Common myeloid progenitor, CD34-positive (primary cell): ENCODE results near the gene GSN.

Experiments
- CTCF ChIA-PET: fragments of 350-600 bp; sonication (Branson Sonifier 250); formaldehyde crosslinking; loops from one replicate; lab custom pipeline; 2021; ENCODE audit warnings: antibody characterized with exemption; lab: Charles Lee
- POLR2A ChIA-PET: fragments of 350-600 bp; sonication (Branson Sonifier 250); formaldehyde crosslinking; loops from one replicate; lab custom pipeline; 2021; ENCODE audit warnings: antibody characterized with exemption; lab: Charles Lee
- DNase-seq, 3 donors: peaks; one replicate each; pipeline versions ENCODE4 v3.0.0 to v3.0.0-alpha.2; 2013
- H3K27ac ChIP-seq, 2 experiments: 1 replicate in 1 of 2; 2 replicates in 1 of 2; pipeline ENCODE4 v1.7.0; 2013; ENCODE audit warnings: inconsistent platforms in 2 of 2, low read length in 2 of 2, mild to moderate bottlenecking in 2 of 2, low read depth in 1 of 2, moderate library complexity in 1 of 2; ENCODE audit not compliant: severe bottlenecking in 2 of 2, insufficient read depth in 1 of 2, poor library complexity in 1 of 2
- H3K27me3 ChIP-seq, 5 experiments: replicated peaks in 2 of 5; 1 replicate in 3 of 5; 2 replicates in 2 of 5; pipeline versions ENCODE4 v1.6.1 to v1.7.0; 2013; ENCODE audit warnings: low read length in 4 of 5, mild to moderate bottlenecking in 2 of 5, moderate library complexity in 2 of 5, inconsistent platforms in 1 of 5; ENCODE audit not compliant: insufficient read depth in 5 of 5, control insufficient read depth in 4 of 5
- H3K36me3 ChIP-seq, 4 experiments: 1 replicate in 2 of 4; 2 replicates in 2 of 4; pipeline versions ENCODE4 v1.6.1 to v1.7.0; 2013; ENCODE audit warnings: low read length in 3 of 4, control low read depth in 1 of 4, mild to moderate bottlenecking in 1 of 4; ENCODE audit not compliant: control insufficient read depth in 4 of 4, insufficient read depth in 4 of 4
- H3K4me1 ChIP-seq, 4 experiments: 1 replicate in 3 of 4; 2 replicates in 1 of 4; pipeline versions ENCODE4 v1.6.1 to v1.7.1; 2013; ENCODE audit warnings: low read length in 3 of 4, mild to moderate bottlenecking in 3 of 4, control low read depth in 1 of 4, inconsistent platforms in 1 of 4, moderate library complexity in 1 of 4; ENCODE audit not compliant: control insufficient read depth in 4 of 4, insufficient read depth in 4 of 4; ENCODE audit errors: control extremely low read depth in 1 of 4
- H3K4me3 ChIP-seq, 7 experiments: 1 replicate in 4 of 7; 2 replicates in 3 of 7; pipeline versions ENCODE4 v1.5.1 to v1.7.0; 2013; ENCODE audit warnings: mild to moderate bottlenecking in 7 of 7, low read length in 6 of 7, moderate library complexity in 6 of 7, inconsistent platforms in 2 of 7, low read depth in 2 of 7, control low read depth in 1 of 7; ENCODE audit not compliant: insufficient read depth in 4 of 7, control insufficient read depth in 1 of 7; ENCODE audit errors: extremely low read depth in 1 of 7
- H3K9me3 ChIP-seq, 5 experiments: 1 replicate in 4 of 5; 2 replicates in 1 of 5; pipeline versions ENCODE4 v1.6.1 to v1.7.1; 2013; ENCODE audit warnings: low read length in 4 of 5, mild to moderate bottlenecking in 2 of 5, inconsistent platforms in 1 of 5, low read depth in 1 of 5, moderate library complexity in 1 of 5; ENCODE audit not compliant: control insufficient read depth in 4 of 5, insufficient read depth in 2 of 5; ENCODE audit errors: control extremely low read depth in 1 of 5
- WGBS: methylation state at CpG from one replicate; pipeline ENCODE4 v1.1.5; 2013; ENCODE audit not compliant: insufficient coverage; 5-methylcytosine and 5-hydroxymethylcytosine counted together

The GSN gene

DNA sequence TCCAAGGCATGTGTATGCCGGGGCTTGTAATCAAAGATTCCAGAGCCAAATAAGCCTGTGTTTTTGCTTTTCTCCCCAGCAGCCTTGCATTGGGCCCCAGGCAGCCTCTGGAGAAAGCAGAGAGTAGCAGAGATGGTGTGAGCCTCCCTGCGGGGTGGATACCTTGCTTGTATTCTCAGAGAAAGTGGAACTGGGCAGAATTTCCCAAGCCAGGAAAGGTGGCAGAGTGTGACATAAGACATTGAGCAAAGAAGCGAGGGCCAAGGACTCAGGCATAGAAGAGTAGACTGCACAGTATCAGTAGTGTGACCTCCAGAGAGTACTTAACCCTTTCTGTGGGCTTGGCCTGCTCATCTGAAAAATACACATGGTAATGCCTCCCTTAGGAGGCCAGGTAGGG is 1.6 kb upstream of the GSN start:
- no peak overlapping the region for H3K27ac ChIP-seq
- ChIA-PET CTCF (interaction anchor here (9.6 kb wide), 1 partner anchor 56 kb away, joined by 82 read pairs; no protein-coding TSS in a partner anchor), POLR2A (no interaction called here)
- H3K4me3 ChIP-seq = no peak overlapping the region
- 97% methylated on average over 3 of the region's 3 CpGs for WGBS
- no peak for DNase-seq
- peaks cover 21 to 59% (median 43%) of the 10 kb centered on the region in 4 experiments for H3K4me1 ChIP-seq
- H3K36me3 ChIP-seq = no peaks in the 10 kb centered on the region
- H3K27me3 ChIP-seq = no peaks in the 10 kb centered on the region
- H3K9me3 ChIP-seq = no peaks in the 10 kb centered on the region

DNA sequence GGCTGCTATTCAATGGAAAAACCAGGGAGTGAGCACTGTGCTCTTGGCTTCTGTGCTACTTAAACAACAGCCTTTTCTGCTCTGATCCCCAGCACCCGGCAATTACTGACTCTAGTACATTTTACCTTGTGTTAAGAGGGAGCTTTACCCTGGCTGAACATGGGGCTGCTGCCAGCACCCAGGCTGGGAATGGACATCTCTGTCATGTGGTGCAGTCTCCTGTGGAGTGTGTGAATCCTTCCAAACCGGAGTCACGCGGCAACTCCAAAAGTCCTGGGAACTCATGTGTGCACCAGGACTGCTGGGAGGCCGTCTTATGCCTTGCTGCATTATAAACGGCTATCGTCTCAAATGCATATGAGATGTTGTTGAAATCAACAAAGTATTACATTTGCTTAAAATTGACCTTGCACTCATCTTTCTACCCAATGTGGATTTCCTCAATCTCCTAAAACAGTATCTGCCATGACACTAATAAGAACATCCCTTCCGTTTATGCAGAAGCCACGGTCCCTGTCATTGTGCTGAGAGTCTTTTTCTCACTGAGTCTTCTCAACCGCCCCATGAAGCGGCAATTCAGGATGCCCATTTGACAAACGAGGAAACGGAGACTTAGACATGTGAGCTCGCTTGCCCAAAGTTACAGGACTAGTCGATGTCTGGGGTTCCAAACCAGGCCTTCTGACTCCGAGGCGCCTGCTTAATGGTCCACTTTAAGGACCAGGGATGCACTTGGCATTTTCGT is 884 bp upstream of the GSN start:
- no peaks in the 10 kb centered on the region for H3K27me3 ChIP-seq
- DNase-seq = no peak
- H3K4me1 ChIP-seq = peaks cover 22 to 61% (median 47%) of the 10 kb centered on the region in 4 experiments
- POLR2A ChIA-PET = no interaction called here
- no peaks in the 10 kb centered on the region for H3K9me3 ChIP-seq
- 90% methylated on average over 17 of the region's 18 CpGs for WGBS
- H3K4me3 ChIP-seq = peak overlapping the region in 5 of 7 experiments; percentile 71 to 85 (median 80)
- no peaks in the 10 kb centered on the region for H3K36me3 ChIP-seq
- no peak overlapping the region for H3K27ac ChIP-seq
- CTCF ChIA-PET = interaction anchor here (1.3 to 9.6 kb wide), 10 partner anchors 7 to 57 kb away, joined by 4 to 82 read pairs (median 6); no protein-coding TSS in a partner anchor

DNA sequence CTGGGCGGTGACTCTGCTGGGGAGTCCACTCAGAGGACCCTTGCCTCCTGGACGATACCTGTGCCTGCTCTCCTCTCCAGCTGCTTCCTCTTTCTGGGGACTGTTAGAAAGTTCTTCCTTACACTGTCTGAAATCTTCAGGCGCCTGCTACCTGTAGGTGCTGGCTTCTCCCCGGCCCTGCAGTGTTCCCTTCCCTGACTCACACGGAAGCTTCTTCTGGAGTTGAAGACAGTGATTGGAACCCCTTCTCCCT is 562 bp downstream of the GSN start:
- CTCF ChIA-PET = interaction anchor here (0.6 to 9.6 kb wide), 13 partner anchors 9 to 131 kb away, joined by 3 to 82 read pairs (median 5); no protein-coding TSS in a partner anchor
- H3K4me3 ChIP-seq = peak overlapping the region; percentile 70 to 85 (median 78)
- peak overlapping the region in 1 of 2 experiments; percentile 4 for H3K27ac ChIP-seq
- H3K4me1 ChIP-seq = peaks cover 26 to 64% (median 60%) of the 10 kb centered on the region in 4 experiments
- POLR2A ChIA-PET = interaction anchor here (0.7 to 1.2 kb wide), 2 partner anchors 9 to 18 kb away, joined by 3 to 4 read pairs; no protein-coding TSS in a partner anchor
- peak in 2 of 3 donors; percentile 41 to 72 for DNase-seq
- no peaks in the 10 kb centered on the region for H3K36me3 ChIP-seq
- WGBS = 0% methylated on average over 4 of the region's 5 CpGs
- no peaks in the 10 kb centered on the region for H3K9me3 ChIP-seq
- no peaks in the 10 kb centered on the region for H3K27me3 ChIP-seq

DNA sequence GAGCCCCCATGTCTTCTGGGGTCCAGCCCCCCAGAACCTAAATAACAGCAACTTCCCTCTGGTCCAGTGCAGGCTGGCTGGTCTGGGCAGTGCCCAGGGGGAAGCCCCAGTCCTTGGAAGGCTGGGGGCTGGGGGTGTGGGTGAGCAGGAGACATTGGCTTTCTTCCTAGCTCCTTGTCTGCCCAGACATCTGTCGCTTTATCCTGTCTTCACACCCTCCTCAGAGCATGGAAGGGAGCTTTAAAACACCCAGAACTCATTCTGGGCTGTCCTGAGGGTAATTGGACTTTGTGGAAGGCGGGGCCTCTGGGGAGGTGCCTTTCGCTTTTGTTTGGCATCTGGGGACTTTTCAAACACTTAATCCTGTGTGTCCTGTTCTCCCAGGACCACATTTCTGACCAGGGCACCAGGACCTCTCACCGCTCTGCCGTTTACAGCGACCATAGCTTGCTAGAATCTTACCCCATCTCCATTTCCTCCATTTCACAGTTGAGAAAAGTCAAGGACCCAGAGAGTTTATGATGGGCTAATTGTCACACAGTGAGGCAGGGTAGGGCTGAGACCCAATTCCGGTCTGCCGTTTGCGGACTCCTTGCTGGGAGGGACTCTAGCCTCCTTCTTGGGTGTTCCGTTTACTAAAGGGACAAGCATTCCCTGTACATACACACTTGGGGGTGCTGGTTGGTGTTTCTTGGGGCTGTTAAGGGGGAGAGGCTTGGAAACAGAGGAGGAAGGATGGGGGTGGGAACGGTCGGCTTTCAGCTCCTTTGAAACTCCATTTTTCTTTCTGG is 1.1 kb downstream of the GSN start:
- H3K27ac ChIP-seq = peak overlapping the region in 1 of 2 experiments; percentile 4
- 7% methylated on average over 5 of the region's 12 CpGs for WGBS
- POLR2A ChIA-PET = interaction anchor here (1.2 kb wide), 1 partner anchor 9 kb away, joined by 4 read pairs; no protein-coding TSS in a partner anchor
- CTCF ChIA-PET = interaction anchor here (0.6 to 9.6 kb wide), 12 partner anchors 9 to 245 kb away, joined by 3 to 82 read pairs (median 5); no protein-coding TSS in a partner anchor
- DNase-seq = peak in 2 of 3 donors; percentile 73 to 82
- no peaks in the 10 kb centered on the region for H3K27me3 ChIP-seq
- H3K9me3 ChIP-seq = no peaks in the 10 kb centered on the region
- peaks cover 26 to 66% (median 62%) of the 10 kb centered on the region in 4 experiments for H3K4me1 ChIP-seq
- H3K4me3 ChIP-seq = peak overlapping the region; percentile 70 to 85 (median 78)
- H3K36me3 ChIP-seq = no peaks in the 10 kb centered on the region

DNA sequence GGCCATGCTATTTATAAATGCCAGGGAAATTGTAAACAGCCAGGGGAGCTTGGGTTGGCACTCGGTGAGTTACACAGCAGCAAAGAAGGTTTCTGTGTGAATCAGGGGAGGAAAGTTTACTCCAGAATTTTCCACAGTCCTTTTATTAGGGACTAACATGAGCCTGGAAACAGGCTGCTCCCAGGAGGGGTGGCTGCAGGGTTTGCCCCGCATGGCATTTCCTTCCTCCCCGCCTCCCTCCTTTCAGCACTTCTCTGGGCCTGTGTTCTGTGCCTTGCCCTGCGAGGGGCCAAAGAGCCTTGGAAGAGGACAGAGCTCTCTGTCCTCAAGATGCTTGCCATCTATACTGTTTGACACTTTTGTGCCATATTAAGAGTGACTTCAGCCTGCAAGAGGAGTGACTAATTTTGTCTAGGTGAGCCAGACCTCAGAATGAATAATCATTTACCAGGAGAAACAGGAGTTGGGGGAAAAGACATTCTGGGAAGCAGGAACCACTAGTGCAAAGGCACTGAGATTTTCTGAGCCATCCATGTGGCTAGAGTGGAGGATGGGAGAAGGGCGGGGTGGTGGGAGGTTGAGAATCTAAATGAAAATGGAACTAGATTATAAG is 1.8 kb downstream of the GSN start:
- no peaks in the 10 kb centered on the region for H3K36me3 ChIP-seq
- no peak overlapping the region for H3K27ac ChIP-seq
- ChIA-PET CTCF (interaction anchor here (1.1 to 9.6 kb wide), 7 partner anchors 8 to 246 kb away, joined by 3 to 82 read pairs (median 21); no protein-coding TSS in a partner anchor), POLR2A (interaction anchor here (0.6 to 1.2 kb wide), 2 partner anchors 10 to 112 kb away, joined by 3 to 4 read pairs; no protein-coding TSS in a partner anchor)
- peak overlapping the region in 5 of 7 experiments; percentile 76 to 85 (median 80) for H3K4me3 ChIP-seq
- H3K9me3 ChIP-seq = no peaks in the 10 kb centered on the region
- WGBS = 45% methylated on average over 5 of the region's 5 CpGs
- DNase-seq = no peak
- H3K27me3 ChIP-seq = no peaks in the 10 kb centered on the region
- peaks cover 26 to 73% (median 66%) of the 10 kb centered on the region in 4 experiments for H3K4me1 ChIP-seq

DNA sequence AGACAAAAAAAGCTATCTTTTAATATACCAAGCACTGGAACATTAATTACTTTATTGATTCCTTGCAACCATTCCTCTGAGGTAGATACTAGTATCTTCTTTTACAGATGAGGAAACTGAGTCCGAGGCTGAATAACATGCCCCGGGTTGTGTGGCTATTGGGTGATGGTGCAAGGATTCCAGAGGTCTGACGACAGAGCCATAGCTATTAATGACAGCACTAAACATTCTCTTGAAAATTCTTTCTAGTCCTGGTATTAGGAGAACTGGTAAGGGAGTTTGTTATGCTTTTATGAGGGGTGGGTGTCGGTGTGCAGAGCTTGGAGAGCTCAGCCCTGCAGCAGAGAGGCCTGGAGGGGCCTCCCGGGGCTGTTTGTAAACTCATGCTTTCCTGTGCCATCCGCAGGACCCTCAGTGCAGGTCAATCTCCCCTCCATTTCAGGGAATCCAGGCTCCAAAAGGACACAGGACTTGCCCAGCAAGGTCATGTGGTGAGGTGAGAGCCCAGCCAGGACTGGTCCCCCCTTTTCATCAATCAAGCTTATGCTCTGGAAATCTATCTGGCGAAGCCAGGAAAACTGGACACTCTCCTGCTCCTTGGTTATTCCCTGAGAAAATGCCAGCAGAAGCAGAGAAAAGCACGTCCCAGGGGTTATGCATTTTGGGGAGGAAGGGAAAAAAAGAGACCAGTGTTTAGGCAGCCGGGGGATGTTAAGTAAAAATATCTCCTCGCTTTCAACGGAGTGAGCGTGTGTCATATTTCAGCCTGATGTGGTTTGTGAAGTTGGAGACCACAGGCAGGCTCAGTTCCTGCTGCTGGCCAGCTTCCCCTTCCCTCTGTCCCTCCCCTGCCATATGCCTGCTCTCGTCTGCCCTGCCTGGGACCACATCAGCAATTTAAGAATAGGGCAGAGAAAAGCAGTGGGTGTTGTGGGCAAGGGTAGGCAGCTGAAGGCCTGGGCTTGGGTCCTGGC is 3.7 kb downstream of the GSN start:
- DNase-seq = peak; percentile 82 to 98 (median 96)
- 3% methylated on average over 7 of the region's 13 CpGs for WGBS
- POLR2A ChIA-PET = interaction anchor here (1.4 kb wide), 1 partner anchor 62 kb away, joined by 3 read pairs; no protein-coding TSS in a partner anchor
- peak overlapping the region in 5 of 7 experiments; percentile 27 to 62 (median 51) for H3K4me3 ChIP-seq
- CTCF ChIA-PET = interaction anchor here (0.7 to 9.6 kb wide), 13 partner anchors 10 to 126 kb away, joined by 3 to 82 read pairs (median 5); no protein-coding TSS in a partner anchor
- no peaks in the 10 kb centered on the region for H3K36me3 ChIP-seq
- no peaks in the 10 kb centered on the region for H3K27me3 ChIP-seq
- peak overlapping the region; percentile 48 to 64 for H3K27ac ChIP-seq
- H3K9me3 ChIP-seq = no peaks in the 10 kb centered on the region
- peaks cover 26 to 86% (median 71%) of the 10 kb centered on the region in 4 experiments for H3K4me1 ChIP-seq
